Mucosa of rectum (tissue), 2 donors: ENCODE data around the gene CHN1.

Experiments used
- H3K27ac ChIP-seq, 2 donors: one replicate each; pipeline ENCODE4 v1.7.0; 2013; ENCODE audit warnings: inconsistent platforms in 2 of 2, low read depth in 2 of 2, low read length in 2 of 2
- H3K27me3 ChIP-seq, 2 donors: one replicate each; pipeline ENCODE4 v1.7.0; 2013; ENCODE audit warnings: low read length in 2 of 2; ENCODE audit not compliant: control insufficient read depth in 2 of 2, insufficient read depth in 2 of 2
- H3K36me3 ChIP-seq, 2 donors: one replicate each; pipeline ENCODE4 v1.7.0; 2013; ENCODE audit warnings: low read length in 2 of 2; ENCODE audit not compliant: control insufficient read depth in 2 of 2, insufficient read depth in 2 of 2
- H3K4me1 ChIP-seq, 2 donors: one replicate each; pipeline ENCODE4 v1.7.0; 2013; ENCODE audit warnings: low read length in 2 of 2, mild to moderate bottlenecking in 1 of 2; ENCODE audit not compliant: control insufficient read depth in 2 of 2, insufficient read depth in 2 of 2
- H3K4me3 ChIP-seq, 2 donors: one replicate each; pipeline ENCODE4 v1.7.0; 2013; ENCODE audit warnings: low read length in 2 of 2
- H3K9ac ChIP-seq, 2 donors: one replicate each; pipeline ENCODE4 v1.7.0; 2013; ENCODE audit warnings: low read length in 2 of 2, low read depth in 1 of 2, mild to moderate bottlenecking in 1 of 2
- H3K9me3 ChIP-seq, 2 donors: one replicate each; pipeline ENCODE4 v1.7.0; 2013; ENCODE audit warnings: low read length in 2 of 2; ENCODE audit not compliant: control insufficient read depth in 2 of 2
- donor health status: healthy.
- donor health status: Normal muscosa, but diverticular disease.

Gene CHN1

DNA sequence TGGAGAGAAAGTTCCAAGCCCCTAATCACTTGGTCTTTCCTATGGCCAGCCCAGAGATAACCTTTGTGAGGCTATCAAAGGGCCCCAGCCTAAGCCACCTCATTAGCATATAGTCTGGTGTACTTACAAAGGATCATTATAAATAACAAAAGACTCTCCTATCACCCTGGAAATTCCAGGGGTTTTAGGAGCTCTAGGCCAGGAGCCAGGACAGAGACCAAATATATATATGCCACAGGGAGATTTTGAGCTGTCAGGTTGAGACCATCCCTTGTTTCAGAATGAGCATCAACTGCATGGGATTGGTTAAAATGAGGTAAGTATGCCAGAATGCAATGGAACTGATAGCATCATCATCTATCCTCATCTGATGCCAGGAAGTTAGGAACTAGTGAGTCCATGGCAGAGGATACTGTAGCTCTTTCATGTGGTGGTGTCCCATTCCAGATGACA, 208.8 kb downstream of the CHN1 start:
- Histone ChIP-seq H3K27ac (no peak overlapping the region), H3K36me3 (no peaks in the 10 kb centered on the region), H3K9me3 (no peaks in the 10 kb centered on the region), H3K27me3 (no peaks in the 10 kb centered on the region), H3K4me1 (no peaks in the 10 kb centered on the region), H3K9ac (no peak overlapping the region), H3K4me3 (no peak overlapping the region)

DNA sequence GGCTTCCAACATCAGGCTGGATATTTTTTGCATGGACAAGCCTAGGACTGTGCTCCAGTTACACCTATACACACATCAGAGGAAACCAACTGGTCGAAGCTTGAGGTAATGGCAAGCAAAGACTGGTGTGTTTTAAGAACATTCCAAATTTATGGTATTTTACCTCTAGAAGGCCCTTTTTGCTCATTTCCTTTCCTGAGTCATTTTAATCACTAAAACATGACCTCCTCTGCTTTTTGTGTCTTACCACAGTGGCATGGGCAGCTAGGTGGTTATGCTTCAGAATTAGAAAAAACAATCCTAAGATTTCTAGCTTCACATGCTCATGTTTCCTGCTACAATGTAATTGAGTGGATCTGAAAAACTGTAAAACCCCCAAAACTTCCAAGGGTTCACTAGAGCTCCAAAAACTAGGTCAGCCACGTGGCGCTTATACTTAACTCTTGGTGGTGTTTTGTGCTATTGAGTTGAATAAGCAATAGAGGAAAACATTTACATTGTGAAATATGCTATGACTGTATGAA, 210.3 kb downstream of the CHN1 start:
- Histone ChIP-seq H3K27ac (no peak overlapping the region), H3K4me3 (no peak overlapping the region), H3K27me3 (no peaks in the 10 kb centered on the region), H3K9me3 (no peaks in the 10 kb centered on the region), H3K36me3 (no peaks in the 10 kb centered on the region), H3K9ac (no peak overlapping the region), H3K4me1 (no peaks in the 10 kb centered on the region)

DNA sequence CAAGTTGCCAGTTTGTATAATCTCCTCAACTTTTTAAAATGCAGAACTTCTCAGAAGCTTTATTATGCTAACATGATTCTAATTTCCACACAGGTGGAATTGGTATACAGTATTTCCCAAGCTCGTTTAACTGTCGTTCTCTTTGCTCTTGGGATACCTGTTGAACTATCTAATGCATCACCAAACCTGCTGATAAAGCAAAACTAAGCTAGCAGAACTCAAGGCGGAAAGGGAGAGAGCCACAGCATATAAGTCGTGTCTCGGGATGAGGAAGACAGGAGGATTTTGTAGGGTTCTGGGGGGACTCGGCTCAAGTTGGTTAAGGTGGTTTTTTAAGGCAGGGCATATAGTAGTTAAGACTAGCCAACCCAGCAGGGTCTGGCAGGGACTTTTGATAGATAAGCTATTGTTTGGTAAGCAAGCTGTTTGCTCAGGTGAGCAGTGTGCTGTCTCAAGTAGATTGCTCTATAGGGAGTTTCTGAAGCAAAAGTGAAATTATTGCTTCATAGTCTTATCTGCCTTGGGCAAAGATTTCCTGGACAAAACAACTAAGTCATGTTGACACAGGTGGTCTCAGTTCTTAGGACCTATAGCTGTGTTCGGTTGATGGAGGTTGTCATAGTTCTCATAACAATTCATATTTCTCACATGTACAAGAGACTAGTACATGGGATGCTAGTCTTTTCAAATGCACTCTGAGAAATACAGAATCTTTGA, 212.7 kb downstream of the CHN1 start:
- Histone ChIP-seq H3K27me3 (no peaks in the 10 kb centered on the region), H3K4me1 (no peaks in the 10 kb centered on the region), H3K27ac (no peak overlapping the region), H3K9me3 (no peaks in the 10 kb centered on the region), H3K9ac (no peak overlapping the region), H3K4me3 (no peak overlapping the region), H3K36me3 (no peaks in the 10 kb centered on the region)

DNA sequence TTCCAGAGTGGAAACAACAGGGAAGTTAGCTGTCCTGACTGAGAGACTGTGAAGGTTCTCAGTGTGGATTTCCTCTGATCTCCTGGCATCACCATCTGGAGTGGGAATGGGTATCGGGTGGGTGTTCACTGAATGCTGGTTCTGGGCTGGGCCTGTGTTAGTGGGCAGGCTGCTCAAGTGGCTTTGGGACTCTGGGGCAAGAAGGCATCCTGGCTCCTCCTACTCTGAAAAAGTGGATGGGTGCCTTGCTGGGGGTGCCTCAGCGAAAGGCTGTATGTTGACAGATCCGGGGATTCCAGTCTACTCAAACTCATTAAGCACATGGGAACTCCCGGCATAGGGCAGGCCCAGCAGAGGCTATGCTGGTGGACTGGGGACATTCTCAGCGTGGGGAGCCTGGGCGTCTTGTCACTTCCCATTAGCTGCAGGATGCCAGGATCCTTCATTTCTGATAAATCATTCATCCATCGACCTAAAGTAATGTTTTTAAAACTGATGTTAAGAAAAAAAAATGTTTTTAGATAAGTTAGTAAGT, 213.4 kb downstream of the CHN1 start:
- H3K4me1 ChIP-seq: no peaks in the 10 kb centered on the region
- no peaks in the 10 kb centered on the region for H3K27me3 ChIP-seq
- H3K9ac ChIP-seq: no peak overlapping the region
- H3K9me3 ChIP-seq: no peaks in the 10 kb centered on the region
- H3K27ac ChIP-seq: no peak overlapping the region
- no peak overlapping the region for H3K4me3 ChIP-seq
- H3K36me3 ChIP-seq: no peaks in the 10 kb centered on the region

DNA sequence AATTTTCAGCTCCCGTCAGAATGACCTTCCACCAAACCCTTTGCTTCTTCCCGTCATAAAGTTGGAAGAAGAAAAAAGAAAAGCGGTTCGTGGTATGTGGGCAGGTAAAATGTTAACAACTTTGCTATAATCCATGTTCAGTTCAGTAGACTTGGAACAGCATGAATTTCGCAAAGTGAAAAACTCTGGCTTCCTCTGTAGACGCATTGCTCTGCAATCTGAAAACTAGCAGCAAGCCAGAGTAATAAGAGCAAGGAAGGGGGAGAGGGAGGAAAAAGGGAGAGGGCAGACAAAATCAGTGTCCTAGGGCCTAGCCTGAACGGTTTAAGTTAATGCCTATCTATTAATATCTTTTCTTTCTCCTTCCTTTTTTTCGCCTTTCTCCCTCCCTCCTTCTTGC, 214.2 kb downstream of the CHN1 start:
- Histone ChIP-seq H3K4me1 (no peaks in the 10 kb centered on the region), H3K9ac (no peak overlapping the region), H3K36me3 (no peaks in the 10 kb centered on the region), H3K9me3 (no peaks in the 10 kb centered on the region), H3K4me3 (no peak overlapping the region), H3K27me3 (no peaks in the 10 kb centered on the region), H3K27ac (no peak overlapping the region)

DNA sequence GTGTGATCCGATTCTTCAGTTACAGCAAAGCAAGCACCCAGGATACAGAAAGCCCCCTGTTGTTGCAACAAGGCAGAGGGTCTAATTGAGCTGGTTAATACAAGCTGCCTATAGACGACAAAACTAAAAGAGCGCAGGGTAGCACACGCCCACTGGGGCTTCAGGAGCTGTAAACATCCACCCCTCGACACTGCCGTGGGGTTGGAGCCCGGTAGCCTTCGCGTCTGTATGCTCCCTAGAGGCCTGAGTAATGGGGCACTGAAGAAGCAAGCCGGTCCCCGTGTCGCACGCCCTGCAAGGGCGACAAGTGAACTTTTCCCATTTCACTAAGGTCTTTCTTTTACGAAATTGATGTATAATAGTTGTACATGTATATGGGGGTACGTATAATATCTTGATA, 216.2 kb downstream of the CHN1 start:
- H3K27ac ChIP-seq: no peak overlapping the region

DNA sequence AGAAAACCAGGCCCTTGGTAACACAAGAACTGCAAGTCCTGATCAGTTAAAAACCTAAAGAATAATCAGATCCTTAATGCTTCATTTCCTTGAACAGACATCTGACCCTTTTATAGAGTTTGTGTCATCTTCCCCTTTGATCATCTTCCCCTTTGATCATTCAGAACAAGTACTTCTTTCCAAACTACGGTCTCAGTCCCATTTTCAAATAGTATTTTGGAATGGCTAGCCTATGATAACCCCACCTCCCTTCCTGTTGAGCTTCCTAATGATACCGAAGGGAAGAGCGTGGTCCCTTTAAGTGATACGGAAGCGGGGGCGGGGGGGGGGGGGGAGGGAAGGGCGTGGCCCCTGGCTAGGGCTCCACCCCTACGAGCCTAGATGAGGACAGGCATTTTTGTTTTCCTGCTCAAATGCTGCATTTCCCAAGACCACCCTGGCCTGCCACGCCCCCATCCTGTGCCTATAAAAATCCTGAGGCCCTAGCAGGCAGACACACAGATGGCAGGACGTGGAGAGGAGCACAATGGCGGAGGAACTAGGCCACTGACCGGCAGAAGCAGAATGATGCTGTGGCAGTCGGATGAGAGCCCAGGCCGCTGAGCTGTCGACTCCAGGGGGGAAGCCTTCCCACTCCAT, 216.8 kb downstream of the CHN1 start:
- H3K27me3 ChIP-seq: no peaks in the 10 kb centered on the region
- no peaks in the 10 kb centered on the region for H3K36me3 ChIP-seq
- H3K27ac ChIP-seq: no peak overlapping the region
- H3K9me3 ChIP-seq: no peaks in the 10 kb centered on the region
- no peak overlapping the region for H3K9ac ChIP-seq
- no peak overlapping the region for H3K4me3 ChIP-seq
- no peaks in the 10 kb centered on the region for H3K4me1 ChIP-seq

More for the DNA sequence above, 216.2 kb downstream of the CHN1 start:
- H3K4me1 ChIP-seq: no peaks in the 10 kb centered on the region
- no peaks in the 10 kb centered on the region for H3K9me3 ChIP-seq
- H3K9ac ChIP-seq: no peak overlapping the region
- no peaks in the 10 kb centered on the region for H3K27me3 ChIP-seq
- H3K36me3 ChIP-seq: no peaks in the 10 kb centered on the region
- no peak overlapping the region for H3K4me3 ChIP-seq

DNA sequence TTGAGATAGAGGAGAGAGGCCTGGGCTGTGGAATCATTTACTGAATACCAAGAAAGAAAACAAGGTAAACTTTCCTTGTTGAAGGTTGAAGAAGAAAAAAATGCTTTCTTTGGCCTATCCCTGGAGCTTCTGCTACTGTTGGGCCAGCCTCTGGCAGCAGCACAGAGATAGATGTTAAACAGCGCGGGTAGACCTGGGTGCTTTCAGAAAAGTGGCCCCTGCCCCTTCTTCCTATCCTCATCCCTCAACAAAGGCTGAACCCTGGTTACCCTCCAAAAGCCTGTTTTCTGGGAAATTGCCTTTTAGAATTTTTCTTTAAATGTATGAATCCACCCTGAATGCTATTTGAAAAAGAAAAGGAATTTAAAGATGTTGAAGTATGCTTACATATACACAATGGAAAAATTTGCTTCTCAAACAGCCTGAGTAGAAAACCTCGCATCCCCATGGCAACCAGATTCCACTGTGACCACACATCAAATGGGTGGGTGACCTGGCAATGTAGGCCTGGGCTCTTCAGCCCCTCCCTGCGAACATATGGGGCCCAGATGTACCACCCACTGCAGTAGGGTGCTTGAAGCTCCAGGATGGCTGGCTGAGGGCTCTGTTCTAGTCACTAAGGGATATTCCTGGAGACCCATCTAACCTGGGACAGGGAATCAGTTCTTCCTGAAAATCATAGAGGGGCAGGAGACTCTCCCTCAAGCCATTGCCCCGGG, 217.5 kb downstream of the CHN1 start:
- Histone ChIP-seq H3K27me3 (no peaks in the 10 kb centered on the region), H3K4me1 (no peaks in the 10 kb centered on the region), H3K36me3 (no peaks in the 10 kb centered on the region), H3K4me3 (no peak overlapping the region), H3K9me3 (no peaks in the 10 kb centered on the region), H3K27ac (no peak overlapping the region), H3K9ac (no peak overlapping the region)

DNA sequence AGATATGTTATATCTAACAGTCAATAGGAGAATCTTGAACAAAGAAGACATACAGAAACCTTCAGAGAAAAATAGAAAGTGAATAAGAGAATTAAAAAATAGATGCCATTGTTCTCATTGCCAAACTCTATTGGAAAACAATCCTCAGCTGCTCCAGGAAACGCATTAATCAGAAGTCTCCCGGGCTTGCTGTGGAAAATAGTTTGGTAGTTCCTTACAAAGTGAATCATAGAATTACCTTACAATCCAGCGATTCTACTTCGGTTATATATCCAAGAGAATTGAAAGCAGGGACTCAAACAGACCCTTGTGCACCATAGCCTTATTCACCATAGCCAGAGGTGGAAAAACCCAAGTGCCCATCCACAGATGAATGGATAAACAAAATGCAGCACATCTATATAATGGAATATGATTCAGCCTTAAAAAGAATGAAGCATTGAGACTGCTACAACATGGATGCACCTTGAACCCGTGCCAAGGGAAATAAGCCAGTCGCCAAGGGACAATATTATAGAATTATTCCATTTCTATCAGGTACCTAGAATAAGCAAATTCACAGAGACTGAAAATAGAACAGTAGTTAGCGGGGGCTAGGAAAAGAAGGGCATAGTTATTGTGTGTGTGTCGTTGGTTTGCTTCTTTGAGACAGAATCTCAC, 219.0 kb downstream of the CHN1 start:
- Histone ChIP-seq H3K27ac (no peak overlapping the region), H3K36me3 (no peaks in the 10 kb centered on the region), H3K9ac (no peak overlapping the region), H3K4me3 (no peak overlapping the region), H3K27me3 (no peaks in the 10 kb centered on the region), H3K9me3 (no peaks in the 10 kb centered on the region), H3K4me1 (no peaks in the 10 kb centered on the region)
